OCI-LY1 (cell line): Measurements from ENCODE around the gene AHSP.

Source experiments
- H2AFZ ChIP-seq: fragments of 200-600 bp; sonication (generic), shearing (Covaris generic); 2 replicates; pipeline ENCODE4 v1.6.0; 2014; ENCODE audit warnings: antibody characterized with exemption, mild to moderate bottlenecking, low read length
- H3F3A ChIP-seq: fragments of 200-600 bp; sonication (generic), shearing (Covaris generic); 2 replicates; pipeline ENCODE4 v1.6.0; 2014; ENCODE audit warnings: mild to moderate bottlenecking, antibody characterized with exemption, low read length, moderate library complexity; ENCODE audit not compliant: insufficient read depth
- H3K27ac ChIP-seq: fragments of 200-600 bp; sonication (generic); 2 replicates; pipeline ENCODE4 v1.5.1; 2014; ENCODE audit warnings: low read length, mixed run types, mild to moderate bottlenecking, low read depth; ENCODE audit not compliant: poor library complexity, severe bottlenecking
- H3K27me3 ChIP-seq: fragments of 200-600 bp; sonication (generic); 2 replicates; pipeline ENCODE4 v1.6.0; 2014; ENCODE audit warnings: antibody characterized with exemption, mild to moderate bottlenecking, low read length, moderate library complexity; ENCODE audit not compliant: insufficient read depth
- H3K36me3 ChIP-seq: fragments of 200-600 bp; sonication (generic); 2 replicates; pipeline ENCODE4 v1.6.1; 2014; ENCODE audit warnings: mild to moderate bottlenecking, antibody characterized with exemption, low read length, moderate library complexity, mixed read lengths; ENCODE audit not compliant: insufficient read depth
- H3K4me1 ChIP-seq: fragments of 200-600 bp; sonication (generic); 2 replicates; pipeline ENCODE4 v1.5.1; 2014; ENCODE audit warnings: mild to moderate bottlenecking, low read length, moderate library complexity; ENCODE audit not compliant: insufficient read depth, severe bottlenecking
- H3K4me2 ChIP-seq: fragments of 200-600 bp; sonication (generic), shearing (Covaris generic); 2 replicates; pipeline ENCODE4 v1.6.1; 2014; ENCODE audit warnings: low read length
- H3K4me3 ChIP-seq: fragments of 200-600 bp; sonication (generic); 2 replicates; pipeline ENCODE4 v1.5.1; 2014; ENCODE audit warnings: low read length, low read depth, mild to moderate bottlenecking, mixed read lengths; ENCODE audit not compliant: poor library complexity, severe bottlenecking
- H3K79me2 ChIP-seq: fragments of 200-600 bp; shearing (Covaris generic); 2 replicates; pipeline ENCODE4 v1.6.1; 2016; ENCODE audit warnings: mixed run types, low read length, mixed read lengths; ENCODE audit not compliant: insufficient read depth
- H3K9ac ChIP-seq: fragments of 200-600 bp; sonication (generic), shearing (Covaris generic); 2 replicates; pipeline ENCODE4 v1.6.1; 2014; ENCODE audit warnings: mild to moderate bottlenecking, low read length, mixed read lengths
- H3K9me2 ChIP-seq: fragments of 200-600 bp; sonication (generic), shearing (Covaris generic); 2 replicates; pipeline ENCODE4 v1.6.1; 2014; ENCODE audit warnings: low read depth, mild to moderate bottlenecking, low read length, mixed read lengths
- H3K9me3 ChIP-seq: fragments of 200-600 bp; shearing (Covaris generic); 2 replicates; pipeline ENCODE4 v1.6.1; 2014; ENCODE audit warnings: low read length, mixed read lengths
- H4K20me1 ChIP-seq: fragments of 200-600 bp; sonication (generic), shearing (Covaris generic); 2 replicates; pipeline ENCODE4 v1.6.0; 2016; ENCODE audit warnings: mild to moderate bottlenecking, low read length; ENCODE audit not compliant: insufficient read depth
- CTCF ChIP-seq: fragments of 200-600 bp; sonication (generic), shearing (Covaris generic); IDR thresholded peaks from 2 replicates; pipeline ENCODE4 v1.5.1; 2017; ENCODE audit warnings: mild to moderate bottlenecking, antibody characterized with exemption, low read length, moderate library complexity, mixed read lengths
- EZH2 ChIP-seq: fragments of 200-600 bp; sonication (generic), shearing (Covaris generic); IDR thresholded peaks from 2 replicates; pipeline ENCODE4 v1.8.0; 2017; ENCODE audit warnings: borderline replicate concordance, mixed run types, mild to moderate bottlenecking, antibody characterized with exemption, low read length, moderate library complexity, mixed read lengths

The AHSP gene

DNA sequence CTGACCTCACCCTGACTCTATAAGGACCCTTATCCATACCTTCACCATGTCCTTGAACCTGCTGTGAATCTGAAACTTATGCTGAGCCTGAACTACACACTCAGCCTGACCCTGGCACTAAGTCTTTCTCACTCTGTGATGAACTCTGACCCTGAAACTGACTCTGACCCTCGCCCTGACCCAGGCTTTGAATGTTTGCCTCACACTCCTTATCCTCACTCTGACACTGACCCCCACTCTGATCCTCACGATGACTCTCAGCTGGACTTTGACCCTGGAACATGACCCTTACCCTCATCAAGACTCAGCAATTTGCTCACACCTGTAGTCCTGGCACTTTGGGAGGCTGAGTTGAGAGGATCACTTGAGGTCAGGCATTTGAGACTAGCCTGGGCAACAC, 4.4 kb downstream of the AHSP start:
- Histone ChIP-seq H3F3A (no peaks in the 10 kb centered on the region), H3K79me2 (no peaks in the 10 kb centered on the region), H3K4me3 (no peak overlapping the region), H3K9me2 (no peaks in the 10 kb centered on the region), H3K9ac (no peak overlapping the region), H4K20me1 (no peaks in the 10 kb centered on the region), H3K27ac (no peak overlapping the region), H3K4me2 (no peak overlapping the region), H3K27me3 (no peaks in the 10 kb centered on the region), H3K36me3 (no peaks in the 10 kb centered on the region), H3K4me1 (no peaks in the 10 kb centered on the region), H2AFZ (no peak overlapping the region), H3K9me3 (no peaks in the 10 kb centered on the region)
- TF ChIP-seq CTCF (no peak), EZH2 (no peak)

DNA sequence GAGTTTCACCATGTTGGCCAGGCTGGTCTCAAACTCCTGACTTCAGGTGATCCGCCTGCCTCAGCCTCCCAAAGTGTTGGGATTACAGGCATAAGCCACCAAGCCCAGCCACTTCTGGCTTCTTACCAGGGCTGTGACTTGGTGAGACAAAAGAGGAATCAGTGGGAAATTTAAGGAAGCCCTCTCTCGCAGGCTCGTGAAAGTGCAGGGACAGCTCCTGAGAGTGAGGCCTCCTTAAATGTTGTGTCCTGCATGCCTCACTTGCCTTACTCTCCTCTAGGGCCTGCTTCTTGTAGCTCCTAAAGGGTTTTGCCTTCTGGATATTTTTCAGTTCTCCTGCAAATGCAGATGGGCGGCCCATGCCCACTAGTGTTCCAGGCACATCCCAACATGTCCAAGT, 5.2 kb downstream of the AHSP start:
- no peak overlapping the region for H3K27ac ChIP-seq
- no peaks in the 10 kb centered on the region for H3K36me3 ChIP-seq
- H3K9me3 ChIP-seq, result no peaks in the 10 kb centered on the region
- no peaks in the 10 kb centered on the region for H3K27me3 ChIP-seq
- no peak overlapping the region for H2AFZ ChIP-seq
- H3K79me2 ChIP-seq, result no peaks in the 10 kb centered on the region
- no peak overlapping the region for H3K4me3 ChIP-seq
- H3K9ac ChIP-seq, result no peak overlapping the region
- TF ChIP-seq EZH2, result no peak
- TF ChIP-seq CTCF, result no peak
- H4K20me1 ChIP-seq, result no peaks in the 10 kb centered on the region
- no peaks in the 10 kb centered on the region for H3F3A ChIP-seq
- H3K4me2 ChIP-seq, result no peak overlapping the region
- H3K9me2 ChIP-seq, result no peaks in the 10 kb centered on the region
- no peaks in the 10 kb centered on the region for H3K4me1 ChIP-seq

GRCh38 chr16:31535737-31536136, 8.0 kb downstream of the AHSP start:
- TF ChIP-seq CTCF, result no peak

More at GRCh38 chr16:31535737-31536136, 8.0 kb downstream of the AHSP start:
- Histone ChIP-seq H3K79me2 (no peaks in the 10 kb centered on the region), H3K9me2 (no peaks in the 10 kb centered on the region), H3K36me3 (no peaks in the 10 kb centered on the region), H3K4me2 (no peak overlapping the region), H3K9ac (no peak overlapping the region), H2AFZ (no peak overlapping the region), H3F3A (no peaks in the 10 kb centered on the region), H3K4me3 (no peak overlapping the region), H3K4me1 (no peaks in the 10 kb centered on the region), H4K20me1 (no peaks in the 10 kb centered on the region), H3K27ac (no peak overlapping the region), H3K27me3 (no peaks in the 10 kb centered on the region), H3K9me3 (no peaks in the 10 kb centered on the region)
